Activated T-cell treated with anti-CD3 and anti-CD28 coated beads for 1 hour (primary cell): ENCODE data around the gene CELA2A.
"Not testable (repeated sequence)": the region's sequence is repeated elsewhere in the genome, so short reads cannot be mapped to it uniquely, and the experiment has no call there.

Experiments used
- DNase-seq: peaks from one replicate; pipeline ENCODE4 v3.0.0-alpha.2; 2020; ENCODE audit warnings: low read depth

CELA2A gene

DNA sequence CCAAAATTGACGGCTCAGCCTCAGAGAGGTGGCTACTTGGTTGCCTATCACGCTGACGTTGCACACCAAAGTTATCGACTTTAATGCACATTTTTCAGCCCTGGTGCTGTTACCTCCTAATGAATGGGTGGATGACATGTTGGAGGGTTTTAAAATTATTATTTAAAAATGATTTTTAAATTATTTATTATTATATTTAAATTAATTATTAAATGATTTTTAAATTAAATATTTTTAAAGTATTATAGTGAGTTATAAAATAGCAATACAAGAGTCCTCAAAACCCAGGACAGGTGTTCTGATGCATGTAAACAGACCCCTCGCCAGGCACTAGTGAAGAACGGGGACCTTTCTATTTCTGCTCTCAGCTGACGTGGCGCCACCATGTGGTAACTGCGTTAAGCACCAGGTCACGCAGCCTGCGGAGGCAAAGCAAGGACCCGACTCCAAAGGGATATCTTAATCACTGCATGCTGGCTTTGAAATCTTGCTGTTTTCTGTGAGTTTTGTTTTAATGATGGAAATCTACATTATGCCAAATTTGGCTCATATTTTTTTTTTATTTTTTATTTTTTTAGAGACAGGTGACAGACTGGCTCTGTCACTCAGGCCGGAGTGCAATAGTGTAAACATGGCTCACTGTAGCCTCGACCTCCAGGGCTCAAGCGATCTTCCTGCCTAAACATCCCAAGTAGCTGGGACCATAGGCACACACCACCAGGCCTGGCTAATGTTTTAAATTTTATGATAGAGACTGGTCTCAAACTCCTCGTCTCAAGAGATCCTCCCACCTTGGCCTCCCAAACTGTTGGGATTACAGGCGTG, 44.9 kb downstream of the CELA2A start:
- DNase-seq: peak; percentile 32

DNA sequence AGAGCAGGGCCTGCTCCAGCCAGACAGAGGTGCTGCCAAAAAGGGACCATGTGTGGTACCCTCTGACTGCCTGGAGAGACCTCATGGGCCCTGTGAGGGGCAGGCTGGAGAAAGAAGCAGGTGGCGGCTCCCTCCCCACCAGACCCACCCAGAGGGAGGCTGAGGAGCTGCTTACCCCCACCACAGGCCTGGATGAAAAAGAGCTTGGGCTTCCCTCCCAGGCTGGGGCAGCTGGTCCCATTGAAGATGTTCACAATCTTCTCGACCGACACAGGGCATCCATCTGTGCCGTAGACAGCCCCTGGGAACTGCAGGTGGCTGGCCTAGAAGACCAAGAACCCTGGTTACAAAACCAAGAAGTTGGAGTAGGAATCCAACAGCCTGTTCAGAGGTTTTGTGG, 47.9 kb downstream of the CELA2A start:
- no peak for DNase-seq

DNA sequence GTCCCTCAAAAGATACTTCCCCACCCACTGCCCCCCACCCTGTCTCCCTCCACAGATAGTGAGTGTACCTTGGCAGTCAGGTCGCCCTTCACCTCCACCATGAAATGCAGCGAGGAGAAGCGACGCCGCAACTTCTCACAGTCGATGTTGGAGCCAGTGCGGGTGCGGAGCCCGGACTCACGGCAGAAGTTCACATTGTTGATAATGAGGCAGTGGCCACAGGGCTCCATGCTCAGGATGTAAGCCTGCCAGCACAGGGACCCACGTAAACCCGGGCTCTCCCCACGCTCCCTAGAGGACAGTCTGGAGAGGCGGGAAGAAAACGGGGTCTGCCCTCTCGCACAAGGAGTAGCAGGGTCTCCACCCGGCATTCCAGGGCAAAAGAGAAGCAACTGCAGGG, 50.3 kb downstream of the CELA2A start:
- no peak for DNase-seq

DNA sequence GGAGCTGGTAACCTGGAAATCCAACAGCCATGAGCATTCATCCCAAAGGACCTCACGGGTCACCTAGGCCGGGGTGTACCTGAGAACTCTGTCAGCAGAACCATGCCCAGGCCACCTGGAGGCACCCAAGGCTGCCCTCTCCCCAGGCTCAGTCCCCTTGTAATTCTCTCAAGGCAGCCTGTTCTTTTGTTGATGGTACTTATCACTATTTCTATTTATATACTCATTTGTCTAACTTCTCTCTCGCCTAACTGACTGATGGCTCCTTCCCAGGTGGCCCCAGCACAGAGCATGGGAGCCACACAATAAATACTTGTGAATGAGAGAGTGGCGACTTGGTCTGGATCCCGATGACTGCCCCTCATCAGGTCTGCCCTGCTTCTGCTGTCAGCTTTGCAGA, 50.7 kb downstream of the CELA2A start:
- DNase-seq: no peak

DNA sequence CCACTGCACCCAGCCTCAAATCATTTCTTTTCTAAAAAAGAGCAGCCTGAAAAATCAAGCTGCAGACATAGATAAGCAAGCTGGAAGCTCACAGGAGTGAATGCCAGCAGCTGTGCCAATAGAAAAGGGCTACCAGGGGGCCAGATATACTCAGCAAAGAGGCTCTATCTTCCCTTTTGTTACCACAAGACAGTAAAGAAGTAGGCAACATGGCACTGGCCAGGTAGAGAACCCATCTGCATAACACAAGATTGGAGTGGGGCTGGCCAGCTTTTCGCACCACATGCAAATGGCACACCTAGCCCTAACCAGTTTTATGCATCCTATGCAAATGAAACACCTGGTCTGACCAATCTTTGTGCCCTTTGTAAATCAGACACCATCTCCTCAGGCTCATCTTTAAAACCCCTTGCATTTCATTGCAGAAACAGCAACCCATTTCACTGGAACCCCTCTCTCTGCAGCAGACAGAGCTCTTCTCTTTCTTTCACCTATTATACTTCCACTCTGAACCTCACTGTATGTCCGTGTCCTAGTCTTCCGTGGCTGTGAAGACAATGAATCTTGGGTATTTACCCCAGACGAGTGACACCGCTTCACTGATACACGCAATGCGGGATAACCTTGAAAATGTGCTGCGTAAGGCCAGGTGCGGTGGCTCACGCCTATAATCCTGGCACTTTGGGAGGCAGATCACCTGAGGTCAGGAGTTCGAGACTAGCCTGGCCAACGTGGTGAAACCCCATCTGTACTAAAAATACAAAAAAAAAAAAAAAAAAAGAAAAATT, 52.4 kb downstream of the CELA2A start:
- no peak for DNase-seq

DNA sequence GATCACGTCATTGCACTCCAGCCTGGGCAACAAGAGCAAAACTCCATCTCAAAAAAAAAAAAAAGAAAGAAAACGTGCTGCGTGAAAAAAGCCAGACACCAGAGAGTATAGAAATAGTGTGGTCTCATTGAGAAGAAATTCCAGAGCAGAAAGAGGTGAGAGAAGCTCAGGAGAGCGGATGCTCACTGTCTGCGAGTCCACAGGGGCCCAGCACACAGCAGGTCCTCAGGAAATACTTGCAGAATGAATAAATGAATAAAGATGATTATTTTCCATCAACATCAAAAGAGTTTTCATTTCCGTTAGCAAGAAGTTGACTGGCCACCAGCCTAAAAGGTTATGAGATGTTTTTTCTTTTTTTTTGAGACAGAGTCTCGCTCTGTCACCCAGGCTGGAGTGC, 53.1 kb downstream of the CELA2A start:
- DNase-seq: no peak

DNA sequence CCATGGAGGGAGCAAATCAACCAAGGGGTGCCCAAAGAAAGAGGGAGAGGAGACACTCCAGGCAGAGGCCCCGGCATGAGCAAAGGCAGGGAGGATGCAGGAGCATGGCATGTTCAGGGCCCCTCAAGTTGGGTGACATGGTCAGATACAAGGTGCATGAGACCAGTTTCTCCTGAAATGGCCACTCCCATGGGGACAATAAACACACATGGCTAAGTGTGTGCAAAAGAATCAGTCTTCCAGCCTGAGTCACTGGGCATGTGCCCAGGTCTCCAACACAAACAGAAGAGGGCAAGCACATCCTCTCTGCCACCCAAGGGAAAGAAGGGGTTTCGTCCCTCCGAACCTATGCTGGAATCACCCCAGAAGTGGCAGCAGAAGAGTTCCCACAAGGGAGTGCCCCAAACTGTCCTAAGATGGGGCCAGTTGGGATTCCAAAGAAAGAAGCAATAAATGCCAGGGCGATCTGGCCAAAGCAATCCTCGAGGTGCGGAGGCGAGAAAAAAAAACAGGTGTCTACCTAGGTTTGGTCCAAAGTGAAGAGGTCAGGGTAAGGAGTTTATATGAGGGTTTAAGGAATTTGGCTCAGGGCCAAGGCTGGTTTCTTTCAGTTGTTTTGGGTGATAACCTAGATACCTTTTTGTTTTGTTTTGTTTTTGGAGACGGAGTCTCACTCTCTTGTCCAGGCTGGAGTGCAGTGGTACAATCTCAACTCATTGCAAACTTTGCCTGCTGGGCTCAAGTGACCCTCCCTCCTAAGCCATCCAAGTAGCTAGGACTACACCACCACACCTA, 54.3 kb downstream of the CELA2A start:
- DNase-seq: no peak

DNA sequence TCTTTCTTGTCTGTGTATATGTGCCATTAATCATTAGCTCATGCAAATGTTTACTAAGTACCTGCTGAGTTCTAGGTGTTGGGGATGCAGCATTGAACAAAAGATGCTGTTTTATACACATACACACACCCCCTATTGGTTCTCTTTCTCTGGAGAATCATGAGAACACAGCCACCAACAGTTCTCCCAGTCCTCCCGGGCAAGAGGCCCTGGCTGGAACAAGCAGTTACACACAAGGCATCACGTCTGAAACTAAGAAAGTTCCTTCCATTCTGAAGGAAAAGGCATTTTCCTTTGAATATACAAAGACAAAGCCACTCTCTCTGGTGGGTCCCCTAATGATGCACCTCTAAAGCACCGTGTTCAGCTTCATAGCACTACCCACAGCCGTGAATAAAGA, 56.7 kb downstream of the CELA2A start:
- no peak for DNase-seq

DNA sequence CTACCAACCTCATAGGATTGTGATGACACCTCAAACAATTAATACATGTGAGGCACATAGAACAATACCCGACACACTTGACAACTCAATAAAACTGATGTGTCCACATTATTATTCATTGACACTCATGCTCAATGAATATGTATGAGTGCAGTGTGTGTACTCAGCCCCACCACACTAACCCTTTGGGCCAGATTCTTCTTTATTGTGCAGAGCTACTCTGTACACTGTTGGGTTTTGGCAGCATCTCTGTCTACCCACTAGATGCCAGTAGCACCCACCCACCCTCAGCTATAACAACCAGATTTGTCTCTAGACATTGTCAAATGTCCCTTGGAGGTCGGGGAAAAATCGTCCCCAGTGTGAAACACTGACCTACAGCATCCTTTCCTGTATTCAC, 57.4 kb downstream of the CELA2A start:
- DNase-seq: no peak

DNA sequence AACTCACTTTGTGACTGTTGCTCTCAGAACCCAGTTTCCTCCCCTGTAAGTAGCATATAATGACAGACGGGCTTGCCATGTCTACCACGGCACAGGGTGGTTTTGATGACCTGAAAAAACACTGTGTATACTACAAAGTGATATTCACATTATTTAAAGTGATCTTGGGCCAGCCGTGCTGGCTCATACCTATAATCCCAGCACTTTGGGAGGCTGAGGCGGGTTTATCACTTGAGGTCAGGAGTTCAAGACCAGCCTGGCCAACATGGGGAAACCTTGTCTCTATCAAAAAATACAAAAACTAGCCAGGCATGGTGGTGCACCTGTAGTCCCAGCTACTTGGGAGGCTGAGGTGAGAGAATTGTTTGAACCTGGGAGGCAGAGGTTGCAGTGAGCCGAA, 58.0 kb downstream of the CELA2A start:
- DNase-seq: not testable (repeated sequence)

DNA sequence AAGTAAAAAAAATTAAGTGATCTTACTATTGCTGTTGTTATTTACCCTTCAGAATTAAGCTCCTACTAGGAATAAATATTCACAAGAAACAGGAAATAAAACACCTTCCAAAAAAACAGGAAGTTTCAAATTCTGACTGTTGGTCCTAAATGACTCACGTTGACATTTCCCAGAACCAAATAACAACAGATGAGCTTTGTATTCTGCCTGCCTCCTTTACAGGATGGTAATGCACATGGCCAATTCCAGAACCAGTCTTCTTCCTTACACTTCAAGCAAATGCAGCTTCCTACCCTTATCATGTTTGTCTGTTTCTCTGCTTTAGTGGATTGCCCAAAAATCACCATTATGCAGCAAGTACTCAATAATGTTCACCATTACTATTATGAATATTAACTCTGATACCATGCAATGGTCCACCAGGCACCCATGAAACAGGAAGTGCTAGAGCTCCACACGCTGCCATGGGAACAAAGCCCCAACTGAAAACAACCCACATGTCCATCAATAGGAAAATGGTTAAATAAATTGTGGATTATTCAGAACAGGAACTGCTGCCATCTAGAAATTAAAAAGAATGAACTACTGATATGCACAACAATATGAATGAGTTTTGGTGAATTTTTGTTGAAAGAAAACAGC, 58.6 kb downstream of the CELA2A start:
- DNase-seq: no peak

DNA sequence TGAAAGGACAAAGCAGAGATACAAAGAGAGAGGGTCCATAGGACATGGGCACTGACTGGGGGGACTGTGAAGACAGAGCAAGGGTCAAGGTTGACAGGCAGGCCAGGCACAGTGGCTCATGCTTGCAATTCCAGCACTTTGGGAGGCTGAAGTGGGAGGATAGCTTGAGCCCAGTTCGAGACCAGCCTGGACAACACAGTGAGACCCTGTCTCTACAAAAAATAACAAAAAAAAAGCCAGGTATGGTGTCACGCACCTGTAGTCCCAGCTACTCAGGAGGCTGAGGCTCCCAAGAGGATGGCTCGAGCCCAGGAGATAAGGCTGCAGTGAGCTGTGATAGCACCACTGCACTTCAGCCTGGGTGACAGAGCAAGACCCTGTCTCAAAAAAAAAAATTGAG, 63.1 kb downstream of the CELA2A start:
- no peak for DNase-seq

DNA sequence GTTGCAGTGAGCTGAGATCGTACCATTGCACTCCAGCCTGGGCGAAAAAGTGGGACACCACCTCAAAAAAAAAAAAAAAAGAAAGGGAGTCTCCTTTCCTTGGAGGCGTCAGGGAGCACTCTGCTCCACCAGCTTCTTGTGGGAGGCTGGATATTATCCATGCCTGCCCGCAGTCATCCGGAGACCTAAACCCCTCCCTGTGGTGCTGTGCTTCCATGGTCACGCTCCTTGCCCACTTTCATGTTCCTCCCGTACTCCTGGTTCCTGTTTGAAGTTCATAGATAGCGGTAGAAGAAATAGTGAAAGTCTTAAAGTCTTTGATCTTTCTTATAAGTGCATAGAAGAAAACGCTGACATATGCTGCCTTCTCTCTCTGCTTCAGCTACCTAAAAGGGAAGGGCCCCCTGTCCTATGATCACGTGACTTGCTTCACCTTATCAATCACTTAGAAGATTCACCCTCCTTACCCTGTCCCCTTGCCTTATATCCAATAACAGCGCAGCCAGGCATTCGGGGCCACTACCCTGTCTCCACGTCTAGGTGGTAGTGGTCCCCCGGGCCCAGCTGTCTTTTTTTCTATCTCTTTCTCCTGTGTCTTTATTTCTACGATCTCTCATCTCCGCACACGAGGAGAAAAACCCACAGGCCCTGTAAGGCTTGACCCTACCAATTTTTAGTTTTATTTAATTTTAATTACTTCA, 64.8 kb downstream of the CELA2A start:
- not testable (repeated sequence) for DNase-seq
